ENCODE measurements around the gene LYRM4.

The LYRM4 gene

DNA sequence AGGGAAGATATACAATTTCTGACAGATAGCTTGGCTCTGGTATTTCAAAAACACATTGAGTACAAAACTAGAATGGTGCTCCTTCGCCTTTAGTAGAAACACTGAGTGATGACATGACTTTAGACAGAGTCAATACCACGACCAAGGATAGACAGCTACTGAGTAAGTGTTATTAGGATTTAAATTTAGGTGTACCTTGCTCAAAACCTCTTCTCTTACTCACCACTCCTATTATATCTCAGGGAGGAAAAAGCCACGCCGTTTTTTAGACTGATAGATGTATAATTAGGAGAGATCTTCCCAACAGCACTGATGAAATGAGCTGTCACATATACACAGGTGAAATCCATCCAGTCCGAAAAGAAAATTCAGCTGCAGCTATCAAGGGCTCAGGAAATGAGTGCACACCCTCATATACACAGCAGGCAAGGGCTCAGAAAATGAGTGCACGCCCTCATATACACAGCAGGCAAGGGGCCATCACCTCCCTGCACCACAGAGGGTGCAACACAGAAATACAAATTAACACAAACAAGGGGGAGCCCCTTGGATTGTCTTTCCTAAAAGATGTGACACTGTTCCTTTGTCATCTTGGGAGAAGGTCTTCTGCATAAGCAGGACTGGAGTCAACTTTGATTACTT is 53.7 kb downstream of the LYRM4 start:
- no peak overlapping the region; the same call in 1 of the 2 replicates for H3K27ac ChIP-seq
- TF ChIP-seq, protein P1, sequence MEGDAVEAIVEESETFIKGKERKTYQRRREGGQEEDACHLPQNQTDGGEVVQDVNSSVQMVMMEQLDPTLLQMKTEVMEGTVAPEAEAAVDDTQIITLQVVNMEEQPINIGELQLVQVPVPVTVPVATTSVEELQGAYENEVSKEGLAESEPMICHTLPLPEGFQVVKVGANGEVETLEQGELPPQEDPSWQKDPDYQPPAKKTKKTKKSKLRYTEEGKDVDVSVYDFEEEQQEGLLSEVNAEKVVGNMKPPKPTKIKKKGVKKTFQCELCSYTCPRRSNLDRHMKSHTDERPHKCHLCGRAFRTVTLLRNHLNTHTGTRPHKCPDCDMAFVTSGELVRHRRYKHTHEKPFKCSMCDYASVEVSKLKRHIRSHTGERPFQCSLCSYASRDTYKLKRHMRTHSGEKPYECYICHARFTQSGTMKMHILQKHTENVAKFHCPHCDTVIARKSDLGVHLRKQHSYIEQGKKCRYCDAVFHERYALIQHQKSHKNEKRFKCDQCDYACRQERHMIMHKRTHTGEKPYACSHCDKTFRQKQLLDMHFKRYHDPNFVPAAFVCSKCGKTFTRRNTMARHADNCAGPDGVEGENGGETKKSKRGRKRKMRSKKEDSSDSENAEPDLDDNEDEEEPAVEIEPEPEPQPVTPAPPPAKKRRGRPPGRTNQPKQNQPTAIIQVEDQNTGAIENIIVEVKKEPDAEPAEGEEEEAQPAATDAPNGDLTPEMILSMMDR (conservative IDR thresholded peaks at IDR 0.05) = no peak

DNA sequence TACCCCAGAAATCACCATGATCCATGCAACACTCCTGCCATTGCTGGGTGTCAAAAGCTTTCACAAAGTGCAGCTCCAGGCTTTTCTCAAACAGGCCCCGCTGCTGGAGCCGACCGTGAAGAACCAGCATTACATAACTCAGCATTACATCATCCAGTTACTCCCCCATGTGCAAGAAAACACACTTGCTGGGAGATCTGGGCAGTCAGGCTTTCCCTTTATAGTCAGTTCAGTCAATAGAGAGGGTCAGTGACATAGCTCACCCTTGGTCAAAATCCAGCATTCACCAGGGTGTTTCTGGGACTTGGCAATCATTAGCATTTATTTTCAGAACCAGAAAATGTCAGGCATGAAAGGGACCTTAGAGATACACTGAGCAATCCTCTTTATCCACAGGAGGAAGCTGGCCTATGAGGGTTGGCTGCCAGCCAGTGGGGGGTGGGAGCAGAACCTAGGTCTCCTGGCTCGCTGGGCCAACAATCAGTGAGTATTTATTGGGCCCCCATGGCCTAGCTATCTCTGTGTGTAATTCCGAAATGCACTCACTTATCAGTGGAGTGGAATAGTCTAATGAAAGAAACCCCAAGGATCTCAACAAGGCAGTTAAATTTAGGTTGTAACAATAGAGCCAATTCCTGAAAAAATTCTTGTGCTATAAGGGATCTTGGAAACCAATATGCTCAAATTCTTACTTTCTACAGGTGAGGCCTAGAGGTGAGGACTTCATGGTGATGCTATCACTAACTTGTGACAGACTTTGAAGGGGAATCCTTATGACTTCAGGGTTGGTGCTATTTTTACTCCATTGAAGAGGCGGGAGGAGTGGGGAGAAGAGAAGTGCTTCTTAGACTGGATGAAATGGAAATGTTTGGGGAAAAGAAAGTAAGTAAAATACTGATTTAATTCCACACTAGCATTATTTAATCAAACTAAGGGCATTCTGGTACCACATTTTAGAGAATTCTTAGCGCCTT is 54.6 kb downstream of the LYRM4 start:
- peak overlapping the region; percentile 73 for H3K27ac ChIP-seq

DNA sequence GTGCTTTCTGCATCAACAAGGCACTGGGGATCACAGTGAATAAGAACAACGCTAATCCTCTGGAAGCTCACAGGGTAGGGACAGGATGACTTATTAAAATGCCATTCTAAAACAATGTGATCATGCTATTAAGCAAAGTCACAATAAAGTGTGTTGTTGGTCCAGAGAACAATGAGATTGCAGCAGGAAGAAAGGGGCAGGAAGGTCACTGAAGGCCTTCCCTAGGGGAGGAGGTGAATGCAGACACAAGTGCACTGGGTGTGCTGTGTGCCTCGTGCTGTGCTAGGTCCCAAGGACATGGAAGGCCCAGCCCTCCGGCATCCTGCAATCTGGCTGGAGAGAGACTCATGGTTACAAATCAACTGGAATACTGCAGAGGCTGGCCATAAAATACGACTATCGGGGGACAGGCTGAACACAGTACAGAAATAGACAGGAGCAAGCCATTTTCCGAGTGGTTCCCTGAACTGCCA is 55.7 kb downstream of the LYRM4 start:
- H3K27ac ChIP-seq = peak overlapping the region; percentile 73
- TF ChIP-seq, protein P1 (conservative IDR thresholded peaks at IDR 0.05) = no peak

More for the DNA sequence above, 54.6 kb downstream of the LYRM4 start:
- TF ChIP-seq, protein P1 (conservative IDR thresholded peaks at IDR 0.05) = no peak

DNA sequence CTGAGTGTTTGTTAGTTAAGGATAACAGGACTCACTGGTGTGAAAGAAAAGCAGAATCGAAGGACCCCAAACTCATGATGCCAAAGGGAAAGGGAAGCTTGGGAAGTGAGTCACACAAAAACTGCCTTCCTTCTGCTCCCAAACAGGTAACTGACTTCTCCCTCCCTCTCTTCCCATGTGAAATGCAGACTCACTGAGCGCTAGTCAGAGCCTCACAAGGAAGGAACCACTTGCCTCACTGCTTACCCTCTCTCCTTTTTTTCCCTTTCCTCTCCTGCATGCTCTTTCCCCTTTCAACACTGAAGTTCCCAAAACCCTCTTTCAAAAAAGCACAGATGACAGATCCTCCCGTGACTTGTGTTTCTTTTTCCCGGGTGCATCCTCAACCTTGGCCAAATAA is 56.4 kb downstream of the LYRM4 start:
- peak overlapping the region; percentile 73 for H3K27ac ChIP-seq
- TF ChIP-seq, protein P1 (conservative IDR thresholded peaks at IDR 0.05) = no peak

DNA sequence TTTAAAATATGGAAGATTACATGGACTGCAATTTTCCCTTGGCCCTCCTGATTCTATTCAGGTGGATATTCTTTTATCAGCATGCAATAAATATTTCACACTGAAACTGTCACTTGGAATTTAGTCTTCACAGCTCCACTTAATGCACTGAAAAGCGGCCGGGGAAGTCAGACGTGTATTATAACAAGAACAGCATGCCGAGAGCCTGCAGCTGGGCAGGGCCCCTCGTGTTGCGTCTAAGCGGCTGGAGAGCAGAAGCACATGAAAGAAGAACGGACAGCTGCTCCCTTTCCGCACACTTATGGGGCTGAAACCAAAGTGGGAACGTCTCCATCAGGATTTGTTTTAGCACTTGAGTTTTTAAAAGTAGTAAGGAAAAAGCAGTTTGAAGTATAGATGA is 57.2 kb downstream of the LYRM4 start:
- no peak overlapping the region for H3K27ac ChIP-seq

DNA sequence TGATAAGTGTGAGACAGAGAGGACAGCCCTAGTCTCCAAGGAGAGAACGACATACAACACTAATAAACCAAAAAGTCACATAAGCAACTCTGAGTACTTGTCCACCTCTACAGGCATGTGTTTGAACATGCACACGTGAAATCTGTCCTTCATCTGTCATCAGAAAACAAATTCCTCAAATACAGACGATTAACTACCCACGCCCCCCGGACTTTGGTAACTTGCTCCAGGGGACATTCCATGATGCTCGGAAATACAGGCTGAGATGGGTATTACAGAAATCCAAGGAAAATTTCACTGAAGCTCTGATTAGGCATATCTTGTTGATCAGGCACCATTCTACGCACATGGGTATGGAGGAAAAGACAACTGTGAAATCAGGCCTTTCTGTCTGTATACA is 57.8 kb downstream of the LYRM4 start:
- no peak overlapping the region for H3K27ac ChIP-seq
- TF ChIP-seq, protein P1 (conservative IDR thresholded peaks at IDR 0.05) = no peak

More for the DNA sequence above, 57.2 kb downstream of the LYRM4 start:
- TF ChIP-seq, protein P1 (conservative IDR thresholded peaks at IDR 0.05) = no peak

DNA sequence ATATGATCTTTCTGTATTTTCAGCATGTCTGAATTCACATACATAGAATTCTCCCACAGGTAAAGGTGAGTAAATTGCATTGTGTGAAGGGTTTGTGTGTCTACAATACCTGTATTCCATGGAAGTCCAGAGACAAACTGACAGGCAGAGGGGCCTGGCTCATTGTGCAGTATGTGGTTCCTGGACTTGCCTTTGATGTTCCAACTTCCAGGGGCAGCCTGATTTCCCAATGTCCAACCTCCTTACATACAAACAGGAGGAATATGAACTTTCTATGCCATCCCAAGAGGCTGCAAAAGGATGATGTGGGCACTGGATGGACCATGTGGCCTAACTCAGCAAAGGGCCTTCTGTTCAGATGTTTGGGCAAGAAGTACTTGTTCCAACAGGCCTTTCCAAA is 58.5 kb downstream of the LYRM4 start:
- no peak overlapping the region for H3K27ac ChIP-seq
- TF ChIP-seq, protein P1 (conservative IDR thresholded peaks at IDR 0.05) = no peak

All from VCaP (cell line).